SU-DHL-6 (cell line): ENCODE data around the gene PBLD.

Experiments
- H2AFZ ChIP-seq: fragments of 200-600 bp; sonication (generic); 2 replicates; pipeline ENCODE4 v1.6.1; 2014; ENCODE audit warnings: low read depth, mild to moderate bottlenecking, moderate library complexity, mixed read lengths, antibody characterized with exemption, low read length; ENCODE audit not compliant: severe bottlenecking
- H3F3A ChIP-seq: fragments of 200-600 bp; shearing (Covaris generic); 2 replicates; pipeline ENCODE4 v1.6.0; 2016; ENCODE audit warnings: antibody characterized with exemption, mild to moderate bottlenecking; ENCODE audit not compliant: insufficient read depth
- H3K27ac ChIP-seq: fragments of 200-600 bp; sonication (generic); 2 replicates; pipeline ENCODE4 v1.5.1; 2016; ENCODE audit warnings: low read depth, mild to moderate bottlenecking, low read length, moderate library complexity, mixed read lengths
- H3K27me3 ChIP-seq: fragments of 200-600 bp; sonication (generic), shearing (Covaris generic); 2 replicates; pipeline ENCODE4 v1.6.0; 2014; ENCODE audit warnings: mild to moderate bottlenecking, low read length
- H3K36me3 ChIP-seq: fragments of 200-600 bp; sonication (generic); 2 replicates; pipeline ENCODE4 v1.6.1; 2014; ENCODE audit warnings: mild to moderate bottlenecking, low read length, mixed read lengths
- H3K4me2 ChIP-seq: fragments of 300-600, 200-600 bp; shearing (Covaris generic), sonication (generic); 2 replicates; pipeline ENCODE4 v1.6.0; 2014; ENCODE audit warnings: low read length, low read depth, mild to moderate bottlenecking; ENCODE audit not compliant: poor library complexity, severe bottlenecking
- H3K4me3 ChIP-seq: fragments of 200-600 bp; sonication (generic); 2 replicates; pipeline ENCODE4 v1.5.1; 2014; ENCODE audit warnings: antibody characterized with exemption, low read length, mild to moderate bottlenecking, mixed read lengths; ENCODE audit not compliant: insufficient read depth, poor library complexity, severe bottlenecking
- H3K79me2 ChIP-seq: fragments of 200-600 bp; sonication (generic); 2 replicates; pipeline ENCODE4 v1.6.1; 2014; ENCODE audit warnings: mild to moderate bottlenecking, low read length, moderate library complexity; ENCODE audit not compliant: insufficient read depth
- H3K9ac ChIP-seq: fragments of 200-600 bp; sonication (generic); 2 replicates; pipeline ENCODE4 v1.7.0; 2014; ENCODE audit warnings: mild to moderate bottlenecking, low read length
- H3K9me2 ChIP-seq: fragments of 200-600 bp; sonication (generic); replicated peaks from 2 replicates; pipeline ENCODE4 v1.6.1; 2014; ENCODE audit warnings: low read length; ENCODE audit not compliant: insufficient read depth
- H3K9me3 ChIP-seq: fragments of 200-600 bp; sonication (generic); 2 replicates; pipeline ENCODE4 v1.6.1; 2014; ENCODE audit warnings: low read length, mixed read lengths; ENCODE audit not compliant: insufficient read depth
- H4K20me1 ChIP-seq: fragments of 200-600 bp; sonication (generic); 2 replicates; pipeline ENCODE4 v1.6.1; 2014; ENCODE audit warnings: low read depth, mild to moderate bottlenecking, antibody characterized with exemption, low read length, moderate library complexity, mixed read lengths
- CTCF ChIP-seq: fragments of 200-600 bp; sonication (generic); IDR thresholded peaks from one replicate; pipeline ENCODE4 v1.5.1; 2017; ENCODE audit warnings: antibody characterized with exemption, mild to moderate bottlenecking, low read length, moderate library complexity; ENCODE audit not compliant: insufficient read depth, poor library complexity, severe bottlenecking
- EZH2phosphoT487 ChIP-seq: fragments of 200-600 bp; sonication (generic), shearing (Covaris generic); conservative IDR thresholded peaks from 2 replicates; pipeline ENCODE4 v1.6.1; 2018; ENCODE audit warnings: mild to moderate bottlenecking, antibody characterized with exemption, low read length, moderate library complexity, mixed read lengths

PBLD gene

DNA sequence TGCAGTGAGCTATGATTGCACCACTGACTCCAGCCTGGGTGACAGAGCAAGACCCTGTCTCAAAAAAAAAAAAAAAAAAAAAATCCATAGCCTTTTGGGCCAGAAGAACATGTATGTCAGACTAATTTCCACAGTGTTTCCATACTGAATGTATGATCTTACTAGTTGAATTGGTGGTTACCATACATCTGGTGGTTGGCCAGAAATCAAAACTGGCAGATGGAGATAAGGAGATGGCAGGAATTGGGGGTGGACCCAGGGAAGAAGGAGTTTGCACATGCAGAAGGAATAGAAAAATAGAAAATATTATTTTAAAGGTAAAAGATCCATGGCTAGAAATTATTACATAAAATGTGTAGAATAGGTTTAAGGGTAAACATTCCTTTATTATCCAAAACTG is 97.1 kb downstream of the PBLD start:
- no peaks in the 10 kb centered on the region for H3K9me3 ChIP-seq
- no peak overlapping the region for H3K9ac ChIP-seq
- no peaks in the 10 kb centered on the region for H3K27me3 ChIP-seq
- H3K27ac ChIP-seq, result no peak overlapping the region
- no peaks in the 10 kb centered on the region for H4K20me1 ChIP-seq
- H3K4me3 ChIP-seq, result no peak overlapping the region
- H3F3A ChIP-seq, result no peaks in the 10 kb centered on the region
- no peaks in the 10 kb centered on the region for H3K79me2 ChIP-seq
- no peaks in the 10 kb centered on the region for H3K36me3 ChIP-seq
- TF ChIP-seq EZH2phosphoT487 (no peak), CTCF (no peak)
- H3K4me2 ChIP-seq, result no peak overlapping the region
- no peaks in the 10 kb centered on the region for H3K9me2 ChIP-seq
- no peak overlapping the region for H2AFZ ChIP-seq

- Histone ChIP-seq H3K36me3 (no peaks in the 10 kb centered on the region), H3K9me3 (no peaks in the 10 kb centered on the region), H3K9ac (no peak overlapping the region), H3K79me2 (no peaks in the 10 kb centered on the region), H3K27ac (no peak overlapping the region), H3K27me3 (no peaks in the 10 kb centered on the region), H3K9me2 (no peaks in the 10 kb centered on the region), H3K4me2 (no peak overlapping the region), H4K20me1 (no peaks in the 10 kb centered on the region), H3F3A (no peaks in the 10 kb centered on the region), H2AFZ (no peak overlapping the region), H3K4me3 (no peak overlapping the region)
- no peak for TF ChIP-seq CTCF
- no peak for TF ChIP-seq EZH2phosphoT487
Measured at GRCh38 chr10:68235111-68235510, 97.6 kb downstream of the PBLD start.

DNA sequence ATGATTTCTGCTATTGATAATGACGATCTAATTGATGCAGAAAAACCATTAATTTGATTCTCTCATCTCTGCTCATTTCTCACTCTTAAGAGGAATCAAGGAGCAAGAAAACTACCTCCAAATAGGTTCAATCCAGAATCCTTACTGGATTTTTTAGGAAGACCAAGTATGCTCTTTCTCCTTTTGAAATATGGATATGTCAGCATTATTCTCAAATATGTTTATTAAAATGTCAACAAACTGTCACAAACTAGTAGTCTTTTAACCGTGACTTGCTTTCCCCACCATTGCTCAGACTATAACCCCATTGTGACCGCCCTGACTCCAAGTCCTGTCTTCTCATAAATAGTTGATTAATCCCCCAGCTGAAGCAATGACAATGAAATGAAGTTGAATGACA is 99.7 kb downstream of the PBLD start:
- H3F3A ChIP-seq, result no peaks in the 10 kb centered on the region
- H3K79me2 ChIP-seq, result no peaks in the 10 kb centered on the region
- H3K9ac ChIP-seq, result no peak overlapping the region
- no peaks in the 10 kb centered on the region for H4K20me1 ChIP-seq
- H3K27me3 ChIP-seq, result no peaks in the 10 kb centered on the region
- H3K9me2 ChIP-seq, result no peaks in the 10 kb centered on the region
- no peak overlapping the region for H3K4me3 ChIP-seq
- H2AFZ ChIP-seq, result no peak overlapping the region
- no peak overlapping the region for H3K27ac ChIP-seq
- no peak overlapping the region for H3K4me2 ChIP-seq
- H3K36me3 ChIP-seq, result no peaks in the 10 kb centered on the region
- no peaks in the 10 kb centered on the region for H3K9me3 ChIP-seq
- no peak for TF ChIP-seq CTCF
- TF ChIP-seq EZH2phosphoT487, result no peak
